GM12874 (cell line): ENCODE data around the gene TLL2.

Experiments
- CTCF ChIP-seq: IDR thresholded peaks from 2 replicates; pipeline ENCODE4 v1.5.1; 2011; ENCODE audit warnings: low read depth, mild to moderate bottlenecking, control low read depth, low read length, moderate library complexity; ENCODE audit not compliant: insufficient read depth

Gene TLL2

GRCh38 chr10:96540240-96540639, 26.5 kb upstream of the TLL2 start:
- no peak for TF ChIP-seq CTCF

GRCh38 chr10:96538683-96539082, 25.0 kb upstream of the TLL2 start:
- TF ChIP-seq CTCF = no peak

GRCh38 chr10:96536129-96536528, 22.4 kb upstream of the TLL2 start:
- no peak for TF ChIP-seq CTCF

GRCh38 chr10:96532523-96532922, 18.8 kb upstream of the TLL2 start:
- no peak for TF ChIP-seq CTCF

GRCh38 chr10:96529634-96530279, 16.0 kb upstream of the TLL2 start:
- TF ChIP-seq CTCF = no peak

GRCh38 chr10:96524741-96525140, 11.0 kb upstream of the TLL2 start:
- TF ChIP-seq CTCF = no peak

GRCh38 chr10:96517284-96517683, 3.6 kb upstream of the TLL2 start:
- TF ChIP-seq CTCF = no peak
